Hepatocyte (in vitro differentiated cells): ENCODE results near the gene SLC4A11. TPM values are rescaled to one million over a fixed set of nuclear protein-coding genes. Genes with fewer than 3 reads are reported as not detected.

Experiments
- DNase-seq: peaks from one replicate; pipeline ENCODE4 v3.0.0-alpha.2; 2016; ENCODE audit warnings: low spot score
- H2AFZ ChIP-seq: fragments of 200-600 bp; sonication (generic); 2 replicates; pipeline ENCODE4 v1.6.0; 2016; ENCODE audit warnings: antibody characterized with exemption, mild to moderate bottlenecking
- H3K27ac ChIP-seq: fragments of 200-600 bp; sonication (generic); 2 replicates; pipeline ENCODE4 v1.5.1; 2016; ENCODE audit warnings: mild to moderate bottlenecking
- H3K27me3 ChIP-seq: fragments of 200-600 bp; sonication (generic); 2 replicates; pipeline ENCODE4 v1.6.1; 2016
- H3K36me3 ChIP-seq: fragments of 200-600 bp; sonication (generic); replicated peaks from 2 replicates; pipeline ENCODE4 v1.5.1; 2016; ENCODE audit warnings: low read depth; ENCODE audit not compliant: insufficient read depth
- H3K4me1 ChIP-seq: fragments of 200-600 bp; sonication (generic); 2 replicates; pipeline ENCODE4 v1.5.1; 2016; ENCODE audit warnings: mild to moderate bottlenecking, moderate library complexity; ENCODE audit not compliant: insufficient read depth
- H3K4me2 ChIP-seq: fragments of 200-600 bp; sonication (generic); 2 replicates; pipeline ENCODE4 v1.6.0; 2016
- H3K4me3 ChIP-seq: fragments of 200-600 bp; sonication (generic); 2 replicates; pipeline ENCODE4 v1.5.1; 2016; ENCODE audit warnings: mild to moderate bottlenecking
- H3K79me2 ChIP-seq: fragments of 200-600 bp; sonication (generic); 2 replicates; pipeline ENCODE4 v1.6.0; 2017; ENCODE audit warnings: mild to moderate bottlenecking
- H3K9me2 ChIP-seq: fragments of 200-600 bp; sonication (generic); replicated peaks from 2 replicates; pipeline ENCODE4 v1.6.0; 2017; ENCODE audit warnings: mild to moderate bottlenecking; ENCODE audit not compliant: insufficient read depth
- H3K9me3 ChIP-seq: fragments of 200-600 bp; sonication (generic); 2 replicates; pipeline ENCODE4 v1.5.1; 2016; ENCODE audit warnings: low read depth, mild to moderate bottlenecking
- H4K20me1 ChIP-seq: fragments of 200-600 bp; sonication (generic); 2 replicates; pipeline ENCODE4 v1.6.0; 2016; ENCODE audit warnings: mild to moderate bottlenecking; ENCODE audit not compliant: insufficient read depth, poor library complexity, severe bottlenecking
- EZH2 ChIP-seq: fragments of 200-600 bp; sonication (generic); IDR thresholded peaks from 2 replicates; pipeline ENCODE4 v1.6.1; 2016; ENCODE audit warnings: antibody characterized with exemption, mild to moderate bottlenecking, borderline replicate concordance
- EZH2phosphoT487 ChIP-seq: fragments of 200-600 bp; sonication (generic); IDR thresholded peaks from one replicate; pipeline ENCODE4 v1.6.1; 2018; ENCODE audit warnings: antibody characterized with exemption, mild to moderate bottlenecking, low read depth, moderate library complexity; ENCODE audit not compliant: unreplicated experiment, severe bottlenecking
- WGBS: methylation state at CpG from one replicate; pipeline ENCODE4 v1.1.6; 2016; ENCODE audit warnings: low lambda C conversion rate; ENCODE audit errors: missing lambda C conversion rate; 5-methylcytosine and 5-hydroxymethylcytosine counted together
- polyA plus RNA-seq: library from polyadenylated mRNA; unstranded; fragments of >200 nt; fragmentation: Nextera tagmentation; extraction: Ambion mirVana; gene quantifications from 2 replicates; pipeline ENCODE4 v1.2.1, GENCODE V29; 2016
- total RNA-seq: library from RNA; depleted of rRNA; stranded (reverse); fragments of >200 nt; gene quantifications from 2 replicates; pipeline ENCODE4 v1.2.3, GENCODE V29; 2014
- TF ChIP-seq, protein P1 (sequence below): fragments of 200-600 bp; sonication (generic); IDR thresholded peaks from 2 replicates; pipeline ENCODE4 v1.5.1; 2016; ENCODE audit warnings: antibody characterized with exemption, mild to moderate bottlenecking; ENCODE audit not compliant: poor library complexity

SLC4A11 gene
- total and polyA plus RNA-seq, 2 experiments from 2014 or later = 0.37 to 1.3 TPM

DNA sequence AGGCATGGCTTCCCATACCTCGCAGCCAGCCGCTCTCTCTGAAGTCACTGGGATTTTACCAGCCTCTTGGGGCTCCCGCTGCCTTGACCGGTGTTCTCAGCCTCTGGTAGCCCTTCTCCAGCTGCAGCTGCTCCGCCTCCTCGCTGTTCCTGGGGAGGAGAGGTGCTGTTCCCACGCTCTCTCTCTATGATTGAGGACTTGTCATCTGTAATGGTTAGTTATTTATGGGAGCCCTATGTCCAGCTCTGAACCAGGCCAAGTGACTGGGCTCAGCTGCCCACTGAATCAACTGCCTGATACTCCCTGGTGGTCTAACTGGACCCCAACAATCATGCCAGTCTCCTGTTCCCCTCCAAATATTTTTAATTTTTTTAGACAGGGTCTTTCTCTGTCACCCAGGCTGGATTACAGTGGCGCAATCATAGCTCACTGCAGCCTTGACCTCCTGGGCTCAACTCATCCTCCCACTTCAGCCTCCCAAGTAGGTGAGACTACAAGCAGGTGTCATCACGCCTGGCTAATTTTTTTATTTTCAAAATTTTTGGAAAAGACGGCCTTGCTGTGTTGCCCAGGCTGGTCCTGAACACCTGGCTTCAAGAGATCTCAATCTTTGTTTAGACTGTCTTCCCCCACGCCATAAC, 4.8 kb upstream of the SLC4A11 start:
- H3K4me3 ChIP-seq = no peak overlapping the region
- H4K20me1 ChIP-seq = no peaks in the 10 kb centered on the region
- no peaks in the 10 kb centered on the region for H3K9me3 ChIP-seq
- no peak overlapping the region for H3K27ac ChIP-seq
- no peaks in the 10 kb centered on the region for H3K36me3 ChIP-seq
- no peak overlapping the region for H3K4me2 ChIP-seq
- TF ChIP-seq, protein P1, sequence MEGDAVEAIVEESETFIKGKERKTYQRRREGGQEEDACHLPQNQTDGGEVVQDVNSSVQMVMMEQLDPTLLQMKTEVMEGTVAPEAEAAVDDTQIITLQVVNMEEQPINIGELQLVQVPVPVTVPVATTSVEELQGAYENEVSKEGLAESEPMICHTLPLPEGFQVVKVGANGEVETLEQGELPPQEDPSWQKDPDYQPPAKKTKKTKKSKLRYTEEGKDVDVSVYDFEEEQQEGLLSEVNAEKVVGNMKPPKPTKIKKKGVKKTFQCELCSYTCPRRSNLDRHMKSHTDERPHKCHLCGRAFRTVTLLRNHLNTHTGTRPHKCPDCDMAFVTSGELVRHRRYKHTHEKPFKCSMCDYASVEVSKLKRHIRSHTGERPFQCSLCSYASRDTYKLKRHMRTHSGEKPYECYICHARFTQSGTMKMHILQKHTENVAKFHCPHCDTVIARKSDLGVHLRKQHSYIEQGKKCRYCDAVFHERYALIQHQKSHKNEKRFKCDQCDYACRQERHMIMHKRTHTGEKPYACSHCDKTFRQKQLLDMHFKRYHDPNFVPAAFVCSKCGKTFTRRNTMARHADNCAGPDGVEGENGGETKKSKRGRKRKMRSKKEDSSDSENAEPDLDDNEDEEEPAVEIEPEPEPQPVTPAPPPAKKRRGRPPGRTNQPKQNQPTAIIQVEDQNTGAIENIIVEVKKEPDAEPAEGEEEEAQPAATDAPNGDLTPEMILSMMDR = no peak
- TF ChIP-seq EZH2 (no peak), EZH2phosphoT487 (no peak)
- 73% methylated on average over 11 of the region's 11 CpGs for WGBS
- no peak for DNase-seq
- H3K9me2 ChIP-seq = no peaks in the 10 kb centered on the region
- H3K27me3 ChIP-seq = peaks cover 36% of the 10 kb centered on the region
- H3K79me2 ChIP-seq = no peaks in the 10 kb centered on the region
- H3K4me1 ChIP-seq = peaks cover 5% of the 10 kb centered on the region
- H2AFZ ChIP-seq = no peak overlapping the region

DNA sequence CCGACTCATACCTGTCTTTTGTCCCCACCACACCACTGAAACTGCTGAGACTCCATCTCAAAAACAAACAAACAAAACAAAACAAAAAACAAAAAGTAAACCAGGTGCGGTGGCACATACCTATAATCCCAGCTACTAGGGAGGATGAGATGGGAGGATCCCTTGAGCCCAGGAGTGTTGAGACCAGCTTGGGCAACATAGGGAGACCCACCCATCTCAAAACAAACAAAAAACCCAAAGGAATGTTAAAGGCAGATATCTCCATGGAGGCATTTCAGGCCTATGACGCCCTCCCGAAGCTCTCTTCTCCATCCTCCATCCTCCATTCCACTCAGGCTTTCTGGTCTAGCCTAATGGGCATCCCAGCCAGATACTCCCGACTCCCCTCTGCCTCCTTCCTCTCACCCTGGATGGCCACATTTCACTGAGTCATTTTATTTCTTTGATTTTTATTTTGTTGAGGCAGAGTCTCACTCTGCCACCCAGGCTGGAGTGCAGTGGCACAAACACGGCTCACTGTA, 3.2 kb upstream of the SLC4A11 start:
- 70% methylated on average over 6 of the region's 6 CpGs for WGBS
- peaks cover 41% of the 10 kb centered on the region for H3K27me3 ChIP-seq
- H3K9me2 ChIP-seq = no peaks in the 10 kb centered on the region
- DNase-seq = no peak
- TF ChIP-seq, protein P1 = no peak
- TF ChIP-seq EZH2 (no peak), EZH2phosphoT487 (no peak)
- H3K9me3 ChIP-seq = no peaks in the 10 kb centered on the region
- no peaks in the 10 kb centered on the region for H3K4me1 ChIP-seq
- no peaks in the 10 kb centered on the region for H4K20me1 ChIP-seq
- H3K27ac ChIP-seq = no peak overlapping the region
- no peaks in the 10 kb centered on the region for H3K36me3 ChIP-seq
- no peaks in the 10 kb centered on the region for H3K79me2 ChIP-seq
- no peak overlapping the region for H3K4me3 ChIP-seq
- H2AFZ ChIP-seq = no peak overlapping the region
- H3K4me2 ChIP-seq = no peak overlapping the region

DNA sequence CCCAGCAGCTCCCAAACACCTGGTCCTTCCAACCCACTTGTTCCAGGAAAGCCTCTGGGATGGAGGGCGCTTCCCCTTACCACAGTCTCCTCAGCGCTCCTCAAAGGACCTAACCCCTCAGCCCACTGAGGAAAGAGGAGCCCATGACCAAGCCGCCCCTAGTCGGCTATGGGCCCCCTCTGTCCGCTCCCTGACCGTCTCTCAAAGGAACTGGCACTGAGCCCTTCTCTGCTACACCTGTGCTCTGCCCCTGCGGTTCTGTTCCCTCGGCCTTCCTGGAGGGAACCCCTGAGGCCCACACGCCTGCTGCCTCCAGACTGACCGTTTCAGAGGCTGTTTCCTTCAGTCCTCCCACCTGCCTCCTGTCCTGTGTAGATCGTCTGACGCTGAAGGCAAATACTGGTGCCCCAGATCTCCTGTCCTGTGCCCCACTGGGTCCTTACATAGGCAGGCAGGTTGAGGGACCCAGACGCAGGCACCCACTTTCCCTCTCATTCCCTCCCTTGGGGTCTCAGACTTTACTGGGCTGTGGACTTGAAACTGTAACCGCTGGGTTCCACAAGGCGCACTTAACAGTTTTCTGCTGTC, 1.9 kb upstream of the SLC4A11 start:
- Histone ChIP-seq H3K79me2 (no peaks in the 10 kb centered on the region), H2AFZ (no peak overlapping the region), H3K4me3 (no peak overlapping the region), H4K20me1 (no peaks in the 10 kb centered on the region), H3K4me1 (no peaks in the 10 kb centered on the region), H3K9me3 (no peaks in the 10 kb centered on the region), H3K4me2 (no peak overlapping the region), H3K27me3 (peaks cover 52% of the 10 kb centered on the region), H3K9me2 (no peaks in the 10 kb centered on the region), H3K36me3 (no peaks in the 10 kb centered on the region), H3K27ac (no peak overlapping the region)
- 95% methylated on average over 15 of the region's 15 CpGs for WGBS
- no peak for TF ChIP-seq EZH2
- TF ChIP-seq, protein P1 = no peak
- TF ChIP-seq EZH2phosphoT487 = no peak
- no peak for DNase-seq
